ENCODE data around the gene NXN.

DNA sequence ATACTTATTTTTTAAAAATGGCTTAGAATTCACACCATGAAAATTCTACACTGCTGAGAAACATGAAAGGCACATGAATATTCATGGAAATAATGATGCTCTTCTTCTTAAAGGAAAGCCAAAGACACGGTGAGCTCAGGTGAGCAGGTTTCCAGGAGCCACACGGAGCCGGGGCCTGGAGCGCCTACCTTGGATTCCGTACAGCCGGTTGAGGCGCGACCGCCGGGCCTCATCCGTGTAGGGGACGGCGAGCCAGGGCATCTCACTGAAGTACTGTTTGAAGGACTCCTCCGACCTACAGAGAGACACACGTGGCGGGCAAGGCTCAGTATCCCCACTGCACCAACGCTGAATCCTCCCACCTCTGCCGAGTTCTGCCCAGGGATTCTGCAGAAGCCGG, 160.3 kb downstream of the NXN start:
- TF ChIP-seq CTCF (IDR thresholded peaks at IDR 0.05) (no peak), POLR2A (IDR thresholded peaks at IDR 0.05) (no peak), EP300 (IDR thresholded peaks at IDR 0.05) (no peak)

Measured in ovary (tissue), 3 donors.